HUES6 (cell line): ENCODE data around the gene ZNF385B.
A peak's percentile ranks its signal among the peaks of the same experiment; 100 is the strongest.
"Not testable (repeated sequence)": the region's sequence is repeated elsewhere in the genome, so short reads cannot be mapped to it uniquely, and the experiment has no call there.

ENCODE experiments used
- H3K27ac ChIP-seq: 2 replicates; pipeline ENCODE4 v1.7.0; 2013; ENCODE audit warnings: low read depth, mild to moderate bottlenecking, low read length, inconsistent platforms
- H3K27me3 ChIP-seq: 2 replicates; pipeline ENCODE4 v1.6.1; 2013; ENCODE audit warnings: low read length; ENCODE audit not compliant: control insufficient read depth, insufficient read depth
- H3K36me3 ChIP-seq: 2 replicates; pipeline ENCODE4 v1.6.1; 2013; ENCODE audit warnings: low read length; ENCODE audit not compliant: control insufficient read depth, insufficient read depth
- H3K4me1 ChIP-seq: 2 replicates; pipeline ENCODE4 v1.6.1; 2013; ENCODE audit warnings: low read length; ENCODE audit not compliant: control insufficient read depth, insufficient read depth
- H3K4me3 ChIP-seq: 2 replicates; pipeline ENCODE4 v1.5.1; 2013; ENCODE audit warnings: low read depth, low read length
- H3K9ac ChIP-seq: one replicate; pipeline ENCODE4 v1.6.1; 2013; ENCODE audit warnings: mild to moderate bottlenecking, low read length
- H3K9me3 ChIP-seq: 2 replicates; pipeline ENCODE4 v1.6.1; 2013; ENCODE audit warnings: low read depth, low read length; ENCODE audit not compliant: control insufficient read depth, insufficient read depth

Gene ZNF385B

GRCh38 chr2:179861416-179862067 lies at the start of gene ZNF385B:
Gene ZNF385B (minus strand): TSS chr2:179861612.
- H3K27ac ChIP-seq, result no peak within 1 kb of the TSS
- H3K27me3 ChIP-seq, result peaks cover 61% of the 10 kb centered on the region
- H3K9ac ChIP-seq, result peak within 1 kb of the TSS; percentile 25

GRCh38 chr2:179910735-179911113 lies 49.3 kb upstream of the ZNF385B start:
- Histone ChIP-seq H3K9me3 (no peaks in the 10 kb centered on the region), H3K27ac (no peak overlapping the region), H3K9ac (no peak overlapping the region), H3K4me1 (peaks cover 15% of the 10 kb centered on the region), H3K27me3 (no peaks in the 10 kb centered on the region), H3K36me3 (no peaks in the 10 kb centered on the region), H3K4me3 (no peak overlapping the region)

More at GRCh38 chr2:179861416-179862067, at the start of gene ZNF385B:
- Histone ChIP-seq H3K9me3 (no peaks in the 10 kb centered on the region), H3K4me3 (peak within 1 kb of the TSS; percentile 72), H3K4me1 (peaks cover 3% of the 10 kb centered on the region; the same call in 1 of the 2 replicates), H3K36me3 (no peaks in the 10 kb centered on the region)

- Histone ChIP-seq H3K27ac (no peak overlapping the region), H3K9ac (no peak overlapping the region), H3K27me3 (no peaks in the 10 kb centered on the region), H3K4me1 (peaks cover 15% of the 10 kb centered on the region), H3K9me3 (no peaks in the 10 kb centered on the region), H3K36me3 (no peaks in the 10 kb centered on the region), H3K4me3 (no peak overlapping the region)
These were observed 48.7 kb upstream of the ZNF385B start for GRCh38 chr2:179909845-179910734.

GRCh38 chr2:179900655-179901054 lies 39.2 kb upstream of the ZNF385B start:
- Histone ChIP-seq H3K9me3 (peaks cover 11% of the 10 kb centered on the region), H3K36me3 (no peaks in the 10 kb centered on the region), H3K27me3 (no peaks in the 10 kb centered on the region), H3K4me3 (no peak overlapping the region), H3K4me1 (no peaks in the 10 kb centered on the region), H3K27ac (no peak overlapping the region), H3K9ac (no peak overlapping the region)

GRCh38 chr2:179899666-179900065 lies 38.3 kb upstream of the ZNF385B start:
- H3K4me3 ChIP-seq, result no peak overlapping the region
- H3K9me3 ChIP-seq, result peaks cover 11% of the 10 kb centered on the region
- H3K36me3 ChIP-seq, result no peaks in the 10 kb centered on the region
- H3K9ac ChIP-seq, result no peak overlapping the region
- H3K27ac ChIP-seq, result no peak overlapping the region
- H3K4me1 ChIP-seq, result no peaks in the 10 kb centered on the region
- no peaks in the 10 kb centered on the region for H3K27me3 ChIP-seq

GRCh38 chr2:179898873-179899272 lies 37.5 kb upstream of the ZNF385B start:
- H3K36me3 ChIP-seq, result no peaks in the 10 kb centered on the region
- H3K9me3 ChIP-seq, result peaks cover 9% of the 10 kb centered on the region
- no peak overlapping the region for H3K9ac ChIP-seq
- H3K27ac ChIP-seq, result no peak overlapping the region
- H3K4me3 ChIP-seq, result no peak overlapping the region
- H3K4me1 ChIP-seq, result no peaks in the 10 kb centered on the region
- no peaks in the 10 kb centered on the region for H3K27me3 ChIP-seq

GRCh38 chr2:179893616-179894015 lies 32.2 kb upstream of the ZNF385B start:
- Histone ChIP-seq H3K4me3 (no peak overlapping the region), H3K9ac (no peak overlapping the region), H3K4me1 (no peaks in the 10 kb centered on the region), H3K27ac (no peak overlapping the region), H3K9me3 (peaks cover 10% of the 10 kb centered on the region; the same call in 1 of the 2 replicates), H3K27me3 (no peaks in the 10 kb centered on the region), H3K36me3 (no peaks in the 10 kb centered on the region)

- no peaks in the 10 kb centered on the region for H3K27me3 ChIP-seq
- no peaks in the 10 kb centered on the region for H3K36me3 ChIP-seq
- H3K4me3 ChIP-seq, result no peak overlapping the region
- no peak overlapping the region for H3K9ac ChIP-seq
- H3K4me1 ChIP-seq, result no peaks in the 10 kb centered on the region
- no peak overlapping the region for H3K27ac ChIP-seq
- H3K9me3 ChIP-seq, result peaks cover 21% of the 10 kb centered on the region
These were observed 29.8 kb upstream of the ZNF385B start for GRCh38 chr2:179891237-179891636.

- H3K27ac ChIP-seq, result no peak overlapping the region
- no peaks in the 10 kb centered on the region for H3K36me3 ChIP-seq
These were observed 29.3 kb upstream of the ZNF385B start for GRCh38 chr2:179890666-179891065.

GRCh38 chr2:179888642-179889041 lies 27.2 kb upstream of the ZNF385B start:
- H3K9ac ChIP-seq, H3K4me3 ChIP-seq, H3K36me3 ChIP-seq, H3K27me3 ChIP-seq, H3K4me1 ChIP-seq, H3K27ac ChIP-seq: not testable (repeated sequence)
- H3K9me3 ChIP-seq, result peaks cover 21% of the 10 kb centered on the region

More at GRCh38 chr2:179890666-179891065, 29.3 kb upstream of the ZNF385B start:
- Histone ChIP-seq H3K4me1 (no peaks in the 10 kb centered on the region), H3K9ac (no peak overlapping the region), H3K27me3 (no peaks in the 10 kb centered on the region), H3K9me3 (peaks cover 21% of the 10 kb centered on the region), H3K4me3 (no peak overlapping the region)

GRCh38 chr2:179884193-179884592 lies 22.8 kb upstream of the ZNF385B start:
- Histone ChIP-seq H3K9ac (no peak overlapping the region), H3K4me1 (peaks cover 7% of the 10 kb centered on the region; the same call in 1 of the 2 replicates), H3K36me3 (no peaks in the 10 kb centered on the region), H3K27me3 (no peaks in the 10 kb centered on the region), H3K4me3 (no peak overlapping the region), H3K9me3 (peaks cover 15% of the 10 kb centered on the region), H3K27ac (no peak overlapping the region)
